ENCODE measurements around the gene PCCA. TPM values are rescaled to one million over a fixed set of nuclear protein-coding genes. Genes with fewer than 3 reads are reported as not detected.
A peak's percentile ranks its signal among the peaks of the same experiment; 100 is the strongest.
"Not testable (repeated sequence)": the region's sequence is repeated elsewhere in the genome, so short reads cannot be mapped to it uniquely, and the experiment has no call there.

The PCCA gene
- total and polyA plus RNA-seq, 2 experiments from 2014 or later: 29.8 to 59.2 TPM

DNA sequence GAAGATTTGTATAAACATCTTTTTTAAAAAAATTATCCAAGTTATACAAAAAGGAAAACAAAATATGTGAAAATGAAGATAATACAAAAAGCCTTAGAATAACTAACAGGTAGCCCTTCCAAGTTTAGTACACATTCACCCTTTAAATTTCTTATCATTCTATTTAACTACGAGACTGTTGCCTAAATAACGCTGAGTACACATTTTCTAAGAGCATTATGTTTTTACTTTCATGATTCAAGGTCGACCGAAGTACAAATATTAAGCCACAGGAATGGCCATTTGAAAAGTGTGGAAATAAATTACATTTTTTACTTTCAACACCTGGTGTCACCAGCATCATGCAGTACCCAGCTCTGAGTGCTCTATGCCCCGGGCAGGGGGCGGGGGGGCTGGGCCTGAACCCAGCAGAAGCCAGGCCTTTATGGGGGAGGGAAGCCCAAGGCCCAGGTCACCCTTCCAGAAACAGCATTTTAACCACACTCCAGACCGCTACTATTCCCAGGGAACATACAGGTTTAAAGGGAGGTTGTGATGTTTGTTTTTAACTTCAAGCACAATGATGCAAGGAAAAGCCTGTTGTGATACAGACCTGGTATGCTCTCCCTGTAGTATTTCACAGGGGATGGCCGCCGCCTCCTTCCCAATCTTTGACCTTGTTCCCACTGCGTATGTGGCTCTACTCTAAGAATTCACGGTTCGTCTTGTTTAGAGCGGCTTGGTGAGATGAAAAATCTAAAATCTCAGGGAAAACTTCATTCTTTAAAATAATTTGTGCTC, 475.7 kb downstream of the PCCA start:
- no peaks in the 10 kb centered on the region for H3K4me1 ChIP-seq (ENCODE audit: low read depth)
- no peaks in the 10 kb centered on the region for H3K27me3 ChIP-seq
- H3K4me3 ChIP-seq: no peak overlapping the region
- no peaks in the 10 kb centered on the region for H3K9me3 ChIP-seq (ENCODE audit: low read depth)
- no peak for DNase-seq (ENCODE audit: low read depth in 1 of 2, low spot score in 1 of 2)
- no peak overlapping the region for H3K27ac ChIP-seq
- no peaks in the 10 kb centered on the region for H3K36me3 ChIP-seq
- TF ChIP-seq, protein P1, sequence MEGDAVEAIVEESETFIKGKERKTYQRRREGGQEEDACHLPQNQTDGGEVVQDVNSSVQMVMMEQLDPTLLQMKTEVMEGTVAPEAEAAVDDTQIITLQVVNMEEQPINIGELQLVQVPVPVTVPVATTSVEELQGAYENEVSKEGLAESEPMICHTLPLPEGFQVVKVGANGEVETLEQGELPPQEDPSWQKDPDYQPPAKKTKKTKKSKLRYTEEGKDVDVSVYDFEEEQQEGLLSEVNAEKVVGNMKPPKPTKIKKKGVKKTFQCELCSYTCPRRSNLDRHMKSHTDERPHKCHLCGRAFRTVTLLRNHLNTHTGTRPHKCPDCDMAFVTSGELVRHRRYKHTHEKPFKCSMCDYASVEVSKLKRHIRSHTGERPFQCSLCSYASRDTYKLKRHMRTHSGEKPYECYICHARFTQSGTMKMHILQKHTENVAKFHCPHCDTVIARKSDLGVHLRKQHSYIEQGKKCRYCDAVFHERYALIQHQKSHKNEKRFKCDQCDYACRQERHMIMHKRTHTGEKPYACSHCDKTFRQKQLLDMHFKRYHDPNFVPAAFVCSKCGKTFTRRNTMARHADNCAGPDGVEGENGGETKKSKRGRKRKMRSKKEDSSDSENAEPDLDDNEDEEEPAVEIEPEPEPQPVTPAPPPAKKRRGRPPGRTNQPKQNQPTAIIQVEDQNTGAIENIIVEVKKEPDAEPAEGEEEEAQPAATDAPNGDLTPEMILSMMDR (IDR thresholded peaks at IDR 0.05; ENCODE audit: low read depth, low read length): no peak

DNA sequence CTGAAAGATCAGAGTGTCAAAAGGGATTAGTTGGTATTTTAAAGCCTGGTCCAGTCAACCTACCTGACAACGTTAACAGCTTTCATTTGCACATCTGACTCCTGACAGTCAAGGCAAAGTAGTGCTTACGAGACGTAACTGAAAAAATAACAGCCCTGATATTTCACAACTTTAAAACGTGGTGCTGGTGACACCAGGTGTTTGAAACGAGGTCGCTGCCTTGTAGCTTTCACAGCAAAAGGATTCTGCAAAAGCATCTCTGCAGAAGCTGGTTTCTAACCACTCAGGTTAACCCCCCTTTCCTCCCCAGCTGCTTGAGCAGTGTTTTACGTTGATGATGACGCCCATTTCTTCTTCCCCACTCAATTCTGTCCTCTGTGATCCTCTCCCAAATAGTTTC, 476.4 kb downstream of the PCCA start:
- H3K4me1 ChIP-seq (ENCODE audit: low read depth): no peaks in the 10 kb centered on the region
- TF ChIP-seq, protein P1 (IDR thresholded peaks at IDR 0.05; ENCODE audit: low read depth, low read length): no peak
- no peak overlapping the region for H3K4me3 ChIP-seq
- H3K27me3 ChIP-seq: no peaks in the 10 kb centered on the region
- H3K27ac ChIP-seq: no peak overlapping the region
- DNase-seq (ENCODE audit: low read depth in 1 of 2, low spot score in 1 of 2): no peak
- H3K36me3 ChIP-seq: no peaks in the 10 kb centered on the region
- no peaks in the 10 kb centered on the region for H3K9me3 ChIP-seq (ENCODE audit: low read depth)

DNA sequence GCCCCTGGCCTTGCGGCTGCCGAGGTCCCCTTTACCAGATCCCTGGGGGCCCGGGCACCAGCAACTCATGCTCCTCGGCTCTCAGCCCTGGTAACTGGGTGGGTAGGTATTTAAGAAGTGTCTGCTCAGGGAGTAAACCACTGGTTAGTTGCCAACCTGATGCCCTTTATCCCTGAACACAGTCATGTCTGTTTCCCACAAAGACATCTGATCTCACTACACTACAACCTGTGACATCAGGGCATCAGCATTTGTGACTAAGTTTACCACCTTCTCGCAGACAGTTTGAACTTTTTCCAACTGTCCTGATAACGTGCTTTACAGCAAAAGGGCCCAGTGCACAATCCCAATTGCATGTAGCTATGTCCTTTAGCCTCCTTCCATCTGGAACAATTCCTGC, 477.6 kb downstream of the PCCA start:
- no peaks in the 10 kb centered on the region for H3K27me3 ChIP-seq
- no peak overlapping the region for H3K27ac ChIP-seq
- DNase-seq (ENCODE audit: low read depth in 1 of 2, low spot score in 1 of 2): no peak
- no peaks in the 10 kb centered on the region for H3K36me3 ChIP-seq
- no peak overlapping the region for H3K4me3 ChIP-seq
- H3K9me3 ChIP-seq (ENCODE audit: low read depth): no peaks in the 10 kb centered on the region
- TF ChIP-seq, protein P1 (IDR thresholded peaks at IDR 0.05; ENCODE audit: low read depth, low read length): no peak
- no peaks in the 10 kb centered on the region for H3K4me1 ChIP-seq (ENCODE audit: low read depth)

DNA sequence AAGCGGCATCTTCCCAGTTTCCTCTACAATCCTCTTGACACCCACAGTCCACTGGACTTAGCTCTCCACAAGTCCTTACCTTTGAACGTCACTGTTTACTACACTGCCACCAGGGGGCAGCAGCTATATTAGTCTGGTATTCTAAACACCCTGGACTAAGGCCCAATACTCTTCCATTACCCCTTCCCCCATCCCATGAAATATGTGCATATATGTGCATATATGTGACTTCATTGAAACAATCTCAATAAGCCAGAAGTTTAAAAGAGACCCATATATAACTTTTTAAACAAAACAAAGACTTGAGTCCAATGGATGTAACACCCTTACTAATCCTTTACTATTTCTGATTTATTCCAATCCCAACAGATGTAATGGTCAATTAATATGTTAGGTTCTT, 484.2 kb downstream of the PCCA start:
- Histone ChIP-seq H3K27ac (no peak overlapping the region), H3K27me3 (no peaks in the 10 kb centered on the region), H3K36me3 (no peaks in the 10 kb centered on the region), H3K4me1 (ENCODE audit: low read depth) (no peaks in the 10 kb centered on the region), H3K9me3 (ENCODE audit: low read depth) (no peaks in the 10 kb centered on the region), H3K4me3 (no peak overlapping the region)
- TF ChIP-seq, protein P1 (IDR thresholded peaks at IDR 0.05; ENCODE audit: low read depth, low read length): peak; percentile 80
- DNase-seq (ENCODE audit: low read depth in 1 of 2, low spot score in 1 of 2): peak; percentile 86 to 88

DNA sequence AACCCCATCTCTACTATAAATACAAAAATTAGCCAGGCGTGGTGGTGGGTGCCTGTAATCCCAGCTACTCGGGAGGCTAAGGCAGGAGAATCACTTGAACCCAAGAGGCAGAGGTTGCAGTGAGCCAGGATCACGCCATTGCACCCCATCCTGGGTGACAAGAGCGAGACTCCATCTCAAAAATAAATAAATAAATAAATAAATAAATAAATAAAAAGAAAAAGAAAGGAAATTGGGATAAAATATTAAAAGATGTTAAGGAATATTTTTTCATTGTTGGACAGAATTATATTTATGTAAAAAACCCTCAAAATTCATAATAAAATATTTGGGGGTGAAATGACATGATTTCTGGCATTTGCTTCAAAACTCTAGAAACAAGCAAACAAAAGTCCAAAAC, 488.3 kb downstream of the PCCA start:
- H3K9me3 ChIP-seq (ENCODE audit: low read depth); H3K4me3 ChIP-seq; H3K27me3 ChIP-seq; H3K36me3 ChIP-seq; H3K4me1 ChIP-seq (ENCODE audit: low read depth); DNase-seq (ENCODE audit: low read depth in 1 of 2, low spot score in 1 of 2); H3K27ac ChIP-seq: not testable (repeated sequence)

Other genes starting within 250 kb of the PCCA start
- 0.56 and 0.69 TPM in 2 replicates for gene ZIC5, start 117.3 kb upstream of the PCCA start, total RNA-seq
- gene ZIC5, start 117.3 kb upstream of the PCCA start, polyA plus RNA-seq: 0.22 and 0.85 TPM in 2 replicates
- 0.06 and 0.11 TPM in 2 replicates for gene ZIC2, start 107.3 kb upstream of the PCCA start, total RNA-seq
- 0.21 TPM in 1 of 2 replicates, not detected in the other for gene ZIC2, start 107.3 kb upstream of the PCCA start, polyA plus RNA-seq

Data from cardiac muscle cell (in vitro differentiated cells and primary cell).